C4-2B (cell line): ENCODE results near the gene GGTA1.

ENCODE experiments used
- H3K27ac ChIP-seq: fragments of 450-650 bp; 2 replicates; pipeline ENCODE4 v1.5.1; 2017
- CTCF ChIP-seq: fragments of 450-650 bp; conservative IDR thresholded peaks from 2 replicates; pipeline ENCODE4 v1.5.1; 2017; ENCODE audit warnings: mild to moderate bottlenecking
- ZFX ChIP-seq: fragments of 450-650 bp; IDR thresholded peaks from 2 replicates; pipeline ENCODE4 v1.6.1; 2017

Gene GGTA1

GRCh38 chr9:121499427-121500164 lies at the start of gene GGTA1:
GGTA1 (minus strand) TSS chr9:121499844; CDS start chr9:121467922, 31,922 bp downstream.
- no peak for TF ChIP-seq ZFX
- no peak for TF ChIP-seq CTCF
- no peak within 1 kb of the TSS for H3K27ac ChIP-seq

GRCh38 chr9:121548666-121549065 lies 49.0 kb upstream of the GGTA1 start:
- no peak for TF ChIP-seq CTCF
- no peak for TF ChIP-seq ZFX
- H3K27ac ChIP-seq: no peak overlapping the region

GRCh38 chr9:121545875-121546423 lies 46.3 kb upstream of the GGTA1 start:
- H3K27ac ChIP-seq: peak overlapping the region; percentile 63
- peak; percentile 98 for TF ChIP-seq CTCF
- TF ChIP-seq ZFX: peak; percentile 74; the same call in 1 of the 2 replicates

- peak overlapping the region; percentile 63; the same call in 1 of the 2 replicates for H3K27ac ChIP-seq
- TF ChIP-seq ZFX (no peak), CTCF (no peak)
These were observed 45.7 kb upstream of the GGTA1 start for GRCh38 chr9:121545150-121545874.

- TF ChIP-seq CTCF: no peak
- TF ChIP-seq ZFX: no peak
- H3K27ac ChIP-seq: no peak overlapping the region
These were observed 42.4 kb upstream of the GGTA1 start for GRCh38 chr9:121542025-121542424.

GRCh38 chr9:121541256-121541655 lies 41.6 kb upstream of the GGTA1 start:
- no peak overlapping the region for H3K27ac ChIP-seq
- TF ChIP-seq ZFX (no peak), CTCF (no peak)

- TF ChIP-seq ZFX (no peak), CTCF (no peak)
These were observed 38.6 kb upstream of the GGTA1 start for GRCh38 chr9:121538221-121538620.

More at GRCh38 chr9:121538221-121538620, 38.6 kb upstream of the GGTA1 start:
- peak overlapping the region; percentile 43 for H3K27ac ChIP-seq
